Urothelium cell line (cell line): Measurements from ENCODE around the gene LRP6.
A peak's percentile ranks its signal among the peaks of the same experiment; 100 is the strongest.
"Not testable (repeated sequence)": the region's sequence is repeated elsewhere in the genome, so short reads cannot be mapped to it uniquely, and the experiment has no call there.

Experiments used
- DNase-seq: peaks from one replicate; pipeline ENCODE4 v3.0.0; 2011; ENCODE audit warnings: low spot score, mixed read lengths
- FAIRE-seq: peaks from 2 replicates; lab custom pipeline; 2011; peaks lifted over from hg19 to GRCh38; lab: Jason Lieb, UNC

LRP6 gene

DNA sequence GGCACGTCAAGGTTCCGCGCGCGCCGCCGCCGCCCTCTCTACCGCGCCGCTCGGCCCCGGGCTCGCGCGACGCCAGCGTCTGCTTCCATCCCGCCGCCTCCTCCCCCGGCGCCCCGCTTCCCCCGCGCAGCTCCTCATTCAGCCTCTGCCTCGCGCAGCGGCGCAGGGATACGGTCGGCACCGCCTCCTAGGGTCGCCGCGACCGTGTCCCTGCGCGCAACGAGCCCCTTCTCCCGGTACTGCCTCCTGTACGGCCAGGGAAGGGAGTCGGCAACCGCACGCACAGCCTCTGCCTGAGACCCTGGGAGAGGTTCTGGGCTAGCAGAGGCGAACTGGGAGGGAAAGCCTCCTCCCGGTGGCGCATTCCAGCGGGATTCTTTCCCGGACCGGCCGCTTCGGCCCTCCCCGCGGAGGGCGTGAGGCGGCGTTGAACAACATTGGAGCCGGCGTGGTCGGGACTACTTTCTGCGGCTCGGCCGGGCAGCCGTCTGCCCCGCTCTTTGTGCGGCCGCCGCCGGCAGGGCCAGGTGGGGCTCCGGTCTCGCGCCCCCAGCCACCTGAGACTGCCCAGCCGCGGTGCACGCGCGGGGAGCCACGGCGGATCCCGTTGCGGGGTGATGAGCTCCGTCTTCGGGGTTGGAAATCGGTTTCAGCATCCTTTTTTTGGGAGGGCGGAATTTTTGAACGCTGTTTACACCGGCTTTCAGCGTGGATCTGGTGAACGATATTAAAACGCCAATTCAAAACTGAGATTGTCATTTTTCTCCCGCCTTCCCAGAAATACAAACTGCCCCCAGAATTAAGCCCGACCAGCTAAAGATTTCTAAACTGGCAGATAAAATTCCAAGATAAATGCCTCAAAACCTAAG is at the start of gene LRP6:
TSS of gene LRP6 (minus strand) at position 172 of the 869 bp plus-strand sequence. CDS start 309 bp downstream, outside the sequence.
- DNase-seq (peak; percentile 97), FAIRE-seq (peak; percentile 97)

GRCh38 chr12:12315838-12316237 is 49.0 kb upstream of the LRP6 start:
- FAIRE-seq, result no peak
- DNase-seq, result no peak

- not testable (repeated sequence) for DNase-seq, FAIRE-seq
These were observed 43.9 kb upstream of the LRP6 start for GRCh38 chr12:12310695-12311094.

GRCh38 chr12:12305568-12306300 is 38.9 kb upstream of the LRP6 start:
- FAIRE-seq (no peak), DNase-seq (no peak)

DNA sequence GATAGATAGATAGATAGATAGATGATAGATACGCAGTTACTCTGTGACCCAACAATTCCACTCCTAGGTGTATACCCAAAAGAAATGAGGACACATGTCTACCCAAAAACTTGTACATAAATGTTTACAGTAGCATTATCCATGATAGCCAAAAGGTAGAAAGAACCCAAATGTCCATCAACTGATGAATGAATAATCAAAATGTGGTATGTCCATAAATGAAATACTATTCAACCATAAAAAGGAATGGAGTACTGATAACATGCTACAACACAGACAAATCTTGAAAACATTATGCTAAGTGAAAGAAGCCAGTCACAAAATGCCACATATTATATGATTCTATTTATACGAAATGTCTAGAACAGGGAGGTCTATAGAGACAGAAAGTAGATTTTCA is 36.1 kb upstream of the LRP6 start:
- DNase-seq (no peak), FAIRE-seq (no peak)

- FAIRE-seq, result no peak
- no peak for DNase-seq
These were observed 34.3 kb upstream of the LRP6 start for GRCh38 chr12:12301122-12301521.

GRCh38 chr12:12297201-12297830 is 30.5 kb upstream of the LRP6 start:
- DNase-seq (no peak), FAIRE-seq (no peak)

- no peak for DNase-seq
- peak; percentile 32 for FAIRE-seq
These were observed 27.6 kb upstream of the LRP6 start for GRCh38 chr12:12294215-12295005.

- FAIRE-seq, result no peak
These were observed 23.4 kb upstream of the LRP6 start for GRCh38 chr12:12290206-12290605.

GRCh38 chr12:12286441-12286840 is 19.6 kb upstream of the LRP6 start:
- no peak for DNase-seq
- no peak for FAIRE-seq

More at GRCh38 chr12:12290206-12290605, 23.4 kb upstream of the LRP6 start:
- no peak for DNase-seq

- FAIRE-seq (no peak), DNase-seq (no peak)
These were observed 16.0 kb upstream of the LRP6 start for GRCh38 chr12:12282761-12283425.

GRCh38 chr12:12282202-12282601 is 15.4 kb upstream of the LRP6 start:
- no peak for DNase-seq
- peak; percentile 30 for FAIRE-seq

GRCh38 chr12:12281134-12281533 is 14.3 kb upstream of the LRP6 start:
- FAIRE-seq (no peak), DNase-seq (no peak)

GRCh38 chr12:12278899-12279298 is 12.1 kb upstream of the LRP6 start:
- FAIRE-seq, result no peak
- DNase-seq, result no peak

DNA sequence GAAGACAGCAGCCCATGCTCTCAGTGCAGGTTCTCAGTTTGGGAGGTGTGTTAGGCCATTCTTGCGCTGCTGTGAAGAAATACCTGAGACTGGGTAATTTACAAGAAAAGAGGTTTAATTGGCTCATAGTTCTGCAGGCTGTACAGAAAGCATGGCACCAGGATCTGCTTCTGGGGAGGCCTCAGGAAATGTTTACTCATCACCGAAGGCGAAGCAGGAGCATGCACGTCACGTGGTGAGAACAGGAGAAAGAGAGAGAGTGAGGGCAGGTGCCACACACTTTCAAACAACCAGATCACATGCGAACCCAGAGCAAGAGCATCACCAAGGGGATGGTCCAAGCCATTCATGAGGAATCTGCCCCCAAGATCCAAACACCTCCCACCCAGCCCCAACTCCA is 9.0 kb upstream of the LRP6 start:
- DNase-seq, result no peak
- no peak for FAIRE-seq

DNA sequence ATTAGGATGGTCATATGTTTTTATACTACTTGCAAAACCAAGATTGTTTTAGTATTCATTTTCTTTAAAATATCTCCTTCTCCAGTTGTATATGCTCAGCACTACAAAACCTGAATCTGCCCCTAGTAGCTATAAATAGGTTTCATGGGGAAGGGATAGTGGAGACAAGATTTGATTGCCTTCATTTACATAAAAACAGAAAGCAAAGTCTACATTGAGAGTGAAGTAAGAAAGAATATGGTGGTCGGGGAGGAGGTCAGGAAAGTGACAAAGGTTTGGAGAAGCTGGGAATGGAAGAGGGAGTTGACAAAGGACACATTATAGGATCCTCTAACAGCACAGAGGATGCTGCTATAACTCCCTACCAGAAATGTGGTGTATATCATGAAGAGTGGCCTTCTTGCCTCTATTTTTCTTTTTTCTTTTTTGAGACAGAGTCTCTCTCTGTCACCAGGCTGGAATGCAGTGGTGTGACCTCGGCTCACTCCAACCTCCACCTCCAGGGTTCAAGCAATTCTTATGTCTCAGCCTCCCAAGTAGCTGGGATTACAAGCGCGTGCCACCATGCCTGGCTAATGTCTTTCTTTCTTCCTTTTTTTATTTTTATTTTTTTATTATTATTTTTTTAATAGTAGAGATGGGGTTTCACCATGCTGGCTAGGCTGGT is 6.6 kb upstream of the LRP6 start:
- FAIRE-seq, result no peak

GRCh38 chr12:12272869-12273268 is 6.0 kb upstream of the LRP6 start:
- peak; percentile 79 for FAIRE-seq

More for the DNA sequence above, 6.6 kb upstream of the LRP6 start:
- peak; percentile 34 for DNase-seq

GRCh38 chr12:12270226-12270625 is 3.4 kb upstream of the LRP6 start:
- FAIRE-seq (no peak), DNase-seq (no peak)

More at GRCh38 chr12:12272869-12273268, 6.0 kb upstream of the LRP6 start:
- DNase-seq, result peak; percentile 63

DNA sequence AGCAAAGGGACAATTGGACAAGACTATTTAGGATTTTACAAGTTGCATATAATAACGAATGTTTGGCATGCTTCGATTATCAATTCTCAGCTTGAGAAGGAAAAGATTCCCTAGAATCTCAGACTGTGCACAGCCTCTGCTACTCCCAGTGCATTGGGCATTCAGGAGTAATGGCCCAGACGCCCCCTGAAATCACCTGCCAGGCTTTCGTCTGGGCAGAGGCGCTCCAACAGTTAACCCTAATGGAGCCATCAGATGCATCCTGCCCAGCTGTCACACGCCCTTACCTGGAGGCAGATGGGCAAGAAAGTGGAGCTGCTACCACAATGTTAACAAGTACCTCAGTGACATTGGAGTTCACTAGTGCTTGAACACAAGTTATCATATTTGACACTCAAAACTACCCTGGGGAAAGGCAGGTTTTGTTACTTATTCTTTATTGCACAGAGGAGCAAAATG is 927 bp upstream of the LRP6 start:
- DNase-seq (peak; percentile 53), FAIRE-seq (peak; percentile 50)
